GM19240 (cell line): ENCODE measurements around the gene NSMCE3.

Experiments used
- DNase-seq: peaks from one replicate; pipeline ENCODE4 v3.0.0; 2011; ENCODE audit warnings: low spot score; ENCODE audit not compliant: insufficient read length

Gene NSMCE3

GRCh38 chr15:29269485-29270168, at the start of gene NSMCE3:
TSS of gene NSMCE3 (minus strand) at chr15:29269822. CDS start at chr15:29269705, 117 bp downstream.
- peak; percentile 60 for DNase-seq

GRCh38 chr15:29316422-29316821, 46.8 kb upstream of the NSMCE3 start:
- no peak for DNase-seq

- no peak for DNase-seq
Observed at GRCh38 chr15:29312387-29312786, 42.8 kb upstream of the NSMCE3 start.

- DNase-seq, result no peak
Observed at GRCh38 chr15:29311696-29312095, 42.1 kb upstream of the NSMCE3 start.

- no peak for DNase-seq
Observed at GRCh38 chr15:29309139-29309538, 39.5 kb upstream of the NSMCE3 start.

GRCh38 chr15:29308299-29308698, 38.7 kb upstream of the NSMCE3 start:
- no peak for DNase-seq

- no peak for DNase-seq
Observed at GRCh38 chr15:29305556-29305955, 35.9 kb upstream of the NSMCE3 start.

GRCh38 chr15:29302871-29303270, 33.2 kb upstream of the NSMCE3 start:
- DNase-seq, result no peak

GRCh38 chr15:29299784-29300183, 30.2 kb upstream of the NSMCE3 start:
- no peak for DNase-seq

- DNase-seq, result no peak
Observed at GRCh38 chr15:29299331-29299730, 29.7 kb upstream of the NSMCE3 start.

- DNase-seq, result no peak
Observed at GRCh38 chr15:29294732-29295325, 25.2 kb upstream of the NSMCE3 start.

GRCh38 chr15:29291067-29291845, 21.6 kb upstream of the NSMCE3 start:
- DNase-seq, result no peak

GRCh38 chr15:29289173-29289572, 19.6 kb upstream of the NSMCE3 start:
- DNase-seq, result no peak

GRCh38 chr15:29285386-29285785, 15.8 kb upstream of the NSMCE3 start:
- DNase-seq, result no peak

- no peak for DNase-seq
Observed at GRCh38 chr15:29283381-29283780, 13.8 kb upstream of the NSMCE3 start.

GRCh38 chr15:29280514-29280913, 10.9 kb upstream of the NSMCE3 start:
- no peak for DNase-seq

- DNase-seq, result no peak
Observed at GRCh38 chr15:29278436-29279105, 8.9 kb upstream of the NSMCE3 start.

- no peak for DNase-seq
Observed at GRCh38 chr15:29276366-29276765, 6.7 kb upstream of the NSMCE3 start.

- DNase-seq, result no peak
Observed at GRCh38 chr15:29275855-29276254, 6.2 kb upstream of the NSMCE3 start.

- no peak for DNase-seq
Observed at GRCh38 chr15:29274946-29275345, 5.3 kb upstream of the NSMCE3 start.

- no peak for DNase-seq
Observed at GRCh38 chr15:29272219-29272618, 2.6 kb upstream of the NSMCE3 start.

GRCh38 chr15:29270976-29271375, 1.4 kb upstream of the NSMCE3 start:
- no peak for DNase-seq
